Measurements from ENCODE around the gene FLACC1. TPM values are rescaled to one million over a fixed set of nuclear protein-coding genes. Genes with fewer than 3 reads are reported as not detected.

Gene FLACC1
- total RNA-seq, 1 experiment from 2014 or later, result 0.17 TPM

- CTCF ChIA-PET, result interaction anchor here (0.9 to 1.6 kb wide), 2 partner anchors 38 to 74 kb away, joined by 3 to 4 read pairs; no protein-coding TSS in a partner anchor
- no peak for ATAC-seq
- POLR2A ChIA-PET, result no interaction called here
- no peak for TF ChIP-seq ESRRA (CRISPR knock-in tag; IDR thresholded peaks at IDR 0.05; ENCODE audit: borderline replicate concordance)
- no peak for TF ChIP-seq NFE2L1 (CRISPR knock-in tag; IDR thresholded peaks at IDR 0.05)
- H3K4me3 Mint-ChIP-seq, result no peak overlapping the region
- no peaks in the 10 kb centered on the region for H3K27me3 Mint-ChIP-seq (ENCODE audit: low read depth)
- no peaks in the 10 kb centered on the region for H3K36me3 Mint-ChIP-seq
- no peaks in the 10 kb centered on the region for H3K9me3 Mint-ChIP-seq
- H3K27ac Mint-ChIP-seq, result no peak overlapping the region
- DNase-seq (ENCODE audit: low spot score), result no peak
- H3K4me1 Mint-ChIP-seq, result no peaks in the 10 kb centered on the region
Observed at GRCh38 chr2:201269764-201270163, 87.4 kb downstream of the FLACC1 start.

DNA sequence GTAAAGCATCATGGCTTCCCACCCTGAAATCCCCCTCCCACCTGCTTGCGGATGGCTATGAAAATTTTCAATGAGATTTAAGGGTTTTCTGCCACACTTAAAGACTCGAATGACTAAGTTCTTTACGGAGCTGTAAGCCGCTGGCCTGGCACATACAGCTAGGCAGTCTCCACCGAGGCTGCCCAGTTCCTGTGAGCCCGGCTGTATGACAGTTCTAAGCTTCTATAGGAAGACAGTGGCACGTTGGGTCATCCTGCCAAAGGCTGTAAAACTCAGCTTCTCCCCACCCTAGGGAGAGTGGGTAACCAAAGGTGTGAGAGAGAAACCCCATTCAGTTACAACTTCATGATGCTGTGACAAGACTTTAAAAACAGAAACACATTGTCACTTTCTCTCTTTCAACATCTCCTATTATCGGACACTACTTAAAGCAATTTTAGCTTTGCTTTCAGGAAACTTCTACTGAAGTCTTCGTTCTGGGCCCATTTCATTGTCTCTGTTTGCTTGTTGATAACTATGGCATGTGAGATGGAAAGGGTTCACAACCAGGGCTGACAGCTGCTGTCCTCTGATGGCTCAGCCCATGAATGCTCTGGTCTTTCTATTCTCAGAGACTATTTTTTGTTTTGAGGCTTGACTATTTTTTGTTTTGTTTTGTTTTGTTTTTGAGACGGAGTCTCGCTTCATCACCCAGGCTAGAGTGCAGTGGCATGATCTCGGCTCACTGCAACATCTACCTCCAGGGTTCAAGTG lies 89.7 kb downstream of the FLACC1 start:
- Mint-ChIP-seq H3K4me3 (no peak overlapping the region), H3K9me3 (no peaks in the 10 kb centered on the region), H3K4me1 (no peaks in the 10 kb centered on the region), H3K27ac (no peak overlapping the region), H3K27me3 (ENCODE audit: low read depth) (no peaks in the 10 kb centered on the region), H3K36me3 (no peaks in the 10 kb centered on the region)
- ATAC-seq (no peak), DNase-seq (ENCODE audit: low spot score) (no peak)
- TF ChIP-seq CDX4 (CRISPR knock-in tag; IDR thresholded peaks at IDR 0.05; ENCODE audit: borderline replicate concordance) (no peak), TEAD1 (CRISPR knock-in tag; IDR thresholded peaks at IDR 0.05) (no peak), ZNF317 (CRISPR knock-in tag; IDR thresholded peaks at IDR 0.05; ENCODE audit: borderline replicate concordance, low read depth) (no peak), ATF2 (CRISPR knock-in tag; IDR thresholded peaks at IDR 0.05; ENCODE audit: borderline replicate concordance, low read depth) (no peak), GTF2I (CRISPR knock-in tag; conservative IDR thresholded peaks at IDR 0.05) (no peak), FOXP1 (CRISPR knock-in tag; IDR thresholded peaks at IDR 0.05; ENCODE audit: borderline replicate concordance) (no peak), ZNF232 (CRISPR knock-in tag; IDR thresholded peaks at IDR 0.05) (no peak), ZMAT4 (CRISPR knock-in tag; IDR thresholded peaks at IDR 0.05) (no peak), NR3C1 (CRISPR knock-in tag; conservative IDR thresholded peaks at IDR 0.05; ENCODE audit: low read depth) (no peak), ZNF671 (CRISPR knock-in tag; IDR thresholded peaks at IDR 0.05) (no peak), ZNF416 (CRISPR knock-in tag; IDR thresholded peaks at IDR 0.05) (no peak), ELF4 (CRISPR knock-in tag; IDR thresholded peaks at IDR 0.05; ENCODE audit: low read depth) (no peak), SMAD4 (CRISPR knock-in tag; IDR thresholded peaks at IDR 0.05) (no peak), RELA (CRISPR knock-in tag; IDR thresholded peaks at IDR 0.05; ENCODE audit: borderline replicate concordance) (no peak), CREM (CRISPR knock-in tag; IDR thresholded peaks at IDR 0.05) (no peak), SOX15 (CRISPR knock-in tag; IDR thresholded peaks at IDR 0.05) (no peak)
- TF ChIP-seq, protein P1, sequence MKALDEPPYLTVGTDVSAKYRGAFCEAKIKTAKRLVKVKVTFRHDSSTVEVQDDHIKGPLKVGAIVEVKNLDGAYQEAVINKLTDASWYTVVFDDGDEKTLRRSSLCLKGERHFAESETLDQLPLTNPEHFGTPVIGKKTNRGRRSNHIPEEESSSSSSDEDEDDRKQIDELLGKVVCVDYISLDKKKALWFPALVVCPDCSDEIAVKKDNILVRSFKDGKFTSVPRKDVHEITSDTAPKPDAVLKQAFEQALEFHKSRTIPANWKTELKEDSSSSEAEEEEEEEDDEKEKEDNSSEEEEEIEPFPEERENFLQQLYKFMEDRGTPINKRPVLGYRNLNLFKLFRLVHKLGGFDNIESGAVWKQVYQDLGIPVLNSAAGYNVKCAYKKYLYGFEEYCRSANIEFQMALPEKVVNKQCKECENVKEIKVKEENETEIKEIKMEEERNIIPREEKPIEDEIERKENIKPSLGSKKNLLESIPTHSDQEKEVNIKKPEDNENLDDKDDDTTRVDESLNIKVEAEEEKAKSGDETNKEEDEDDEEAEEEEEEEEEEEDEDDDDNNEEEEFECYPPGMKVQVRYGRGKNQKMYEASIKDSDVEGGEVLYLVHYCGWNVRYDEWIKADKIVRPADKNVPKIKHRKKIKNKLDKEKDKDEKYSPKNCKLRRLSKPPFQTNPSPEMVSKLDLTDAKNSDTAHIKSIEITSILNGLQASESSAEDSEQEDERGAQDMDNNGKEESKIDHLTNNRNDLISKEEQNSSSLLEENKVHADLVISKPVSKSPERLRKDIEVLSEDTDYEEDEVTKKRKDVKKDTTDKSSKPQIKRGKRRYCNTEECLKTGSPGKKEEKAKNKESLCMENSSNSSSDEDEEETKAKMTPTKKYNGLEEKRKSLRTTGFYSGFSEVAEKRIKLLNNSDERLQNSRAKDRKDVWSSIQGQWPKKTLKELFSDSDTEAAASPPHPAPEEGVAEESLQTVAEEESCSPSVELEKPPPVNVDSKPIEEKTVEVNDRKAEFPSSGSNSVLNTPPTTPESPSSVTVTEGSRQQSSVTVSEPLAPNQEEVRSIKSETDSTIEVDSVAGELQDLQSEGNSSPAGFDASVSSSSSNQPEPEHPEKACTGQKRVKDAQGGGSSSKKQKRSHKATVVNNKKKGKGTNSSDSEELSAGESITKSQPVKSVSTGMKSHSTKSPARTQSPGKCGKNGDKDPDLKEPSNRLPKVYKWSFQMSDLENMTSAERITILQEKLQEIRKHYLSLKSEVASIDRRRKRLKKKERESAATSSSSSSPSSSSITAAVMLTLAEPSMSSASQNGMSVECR (CRISPR knock-in tag; IDR thresholded peaks at IDR 0.05; ENCODE audit: borderline replicate concordance), result no peak
- TF ChIP-seq, protein P2, sequence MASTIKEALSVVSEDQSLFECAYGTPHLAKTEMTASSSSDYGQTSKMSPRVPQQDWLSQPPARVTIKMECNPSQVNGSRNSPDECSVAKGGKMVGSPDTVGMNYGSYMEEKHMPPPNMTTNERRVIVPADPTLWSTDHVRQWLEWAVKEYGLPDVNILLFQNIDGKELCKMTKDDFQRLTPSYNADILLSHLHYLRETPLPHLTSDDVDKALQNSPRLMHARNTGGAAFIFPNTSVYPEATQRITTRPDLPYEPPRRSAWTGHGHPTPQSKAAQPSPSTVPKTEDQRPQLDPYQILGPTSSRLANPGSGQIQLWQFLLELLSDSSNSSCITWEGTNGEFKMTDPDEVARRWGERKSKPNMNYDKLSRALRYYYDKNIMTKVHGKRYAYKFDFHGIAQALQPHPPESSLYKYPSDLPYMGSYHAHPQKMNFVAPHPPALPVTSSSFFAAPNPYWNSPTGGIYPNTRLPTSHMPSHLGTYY (CRISPR knock-in tag; IDR thresholded peaks at IDR 0.05), result no peak
- TF ChIP-seq, protein P3, sequence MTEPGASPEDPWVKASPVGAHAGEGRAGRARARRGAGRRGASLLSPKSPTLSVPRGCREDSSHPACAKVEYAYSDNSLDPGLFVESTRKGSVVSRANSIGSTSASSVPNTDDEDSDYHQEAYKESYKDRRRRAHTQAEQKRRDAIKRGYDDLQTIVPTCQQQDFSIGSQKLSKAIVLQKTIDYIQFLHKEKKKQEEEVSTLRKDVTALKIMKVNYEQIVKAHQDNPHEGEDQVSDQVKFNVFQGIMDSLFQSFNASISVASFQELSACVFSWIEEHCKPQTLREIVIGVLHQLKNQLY (CRISPR knock-in tag; IDR thresholded peaks at IDR 0.05), result no peak
- ChIA-PET POLR2A (no interaction called here), CTCF (interaction anchor here (0.8 to 1.5 kb wide), 2 partner anchors 9 to 35 kb away, joined by 3 to 5 read pairs; no protein-coding TSS in a partner anchor)
